KOPT-K1 (cell line): Measurements from ENCODE around the gene HPN.

Experiments used
- H3K27ac ChIP-seq: fragments of 200-600 bp; sonication (generic); 2 replicates; pipeline ENCODE4 v1.5.1; 2016; ENCODE audit warnings: antibody characterized with exemption, mild to moderate bottlenecking, low read depth, low read length; ENCODE audit not compliant: poor library complexity, severe bottlenecking
- H3K36me3 ChIP-seq: fragments of 200-600 bp; sonication (generic); 2 replicates; pipeline ENCODE4 v1.5.1; 2017; ENCODE audit warnings: antibody characterized with exemption, mild to moderate bottlenecking, low read length, moderate library complexity; ENCODE audit not compliant: insufficient read depth
- H3K9me3 ChIP-seq: fragments of 200-600 bp; sonication (generic); 2 replicates; pipeline ENCODE4 v1.5.1; 2017; ENCODE audit warnings: antibody characterized with exemption, low read length, mild to moderate bottlenecking; ENCODE audit not compliant: insufficient read depth, poor library complexity, severe bottlenecking

Gene HPN

DNA sequence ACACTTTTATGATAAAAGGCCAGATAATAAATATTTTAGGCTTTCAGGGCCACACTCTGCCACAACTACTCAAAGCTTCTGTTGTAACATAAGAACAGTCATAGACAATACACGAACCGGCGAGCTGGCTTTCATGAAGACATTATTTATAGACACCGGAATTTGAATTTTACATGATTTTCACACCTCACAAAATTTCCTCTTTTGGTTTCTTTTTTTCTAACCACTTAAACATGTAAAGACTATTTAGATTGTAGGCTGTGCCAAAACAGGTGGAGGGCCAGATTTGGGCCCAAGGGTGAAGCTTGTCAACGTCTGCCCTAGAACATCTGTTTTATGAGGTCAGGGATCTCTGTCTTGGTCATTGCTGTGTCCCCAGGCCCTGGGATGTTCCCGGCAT lies 44.4 kb downstream of the HPN start:
- H3K27ac ChIP-seq = no peak overlapping the region
- H3K9me3 ChIP-seq = no peaks in the 10 kb centered on the region
- H3K36me3 ChIP-seq = no peaks in the 10 kb centered on the region

DNA sequence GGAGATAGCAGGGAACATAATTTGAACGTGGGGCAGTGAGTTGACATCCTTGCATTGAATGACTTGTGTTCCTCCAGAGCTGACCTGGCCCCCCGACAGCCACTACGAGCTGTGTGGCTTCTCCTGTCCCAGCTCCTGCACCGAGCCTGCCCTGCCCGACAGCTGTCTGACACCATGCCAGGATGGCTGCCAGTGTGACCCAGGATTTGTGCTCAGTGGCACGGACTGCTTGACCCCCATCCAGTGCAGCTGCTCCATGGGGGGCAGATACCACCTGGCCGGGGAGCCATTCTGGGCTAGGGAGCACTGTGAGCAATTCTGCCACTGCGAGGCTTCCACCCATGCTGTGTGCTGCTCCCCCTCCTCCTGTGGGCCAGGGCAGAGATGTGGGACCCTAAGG lies 44.9 kb downstream of the HPN start:
- Histone ChIP-seq H3K9me3 (no peaks in the 10 kb centered on the region), H3K36me3 (no peaks in the 10 kb centered on the region), H3K27ac (no peak overlapping the region)

DNA sequence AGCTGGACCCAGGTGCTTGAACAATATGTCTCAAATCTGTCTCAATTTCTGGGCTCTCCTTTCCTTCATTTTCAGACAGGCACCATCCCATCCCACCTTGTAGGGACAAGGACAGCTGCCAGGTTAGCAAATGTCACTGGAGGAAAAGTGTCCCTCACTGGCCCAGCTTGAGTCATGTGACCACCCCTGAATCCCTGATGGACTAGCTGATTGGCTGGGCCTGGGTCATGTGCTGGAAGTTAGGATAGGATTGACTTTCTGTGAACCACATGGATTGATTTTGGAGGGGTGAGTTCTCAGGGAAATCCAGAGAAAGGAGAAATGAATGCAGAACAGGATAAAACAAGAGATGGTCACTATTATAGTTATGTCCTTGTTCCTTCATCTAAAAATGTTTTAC lies 45.9 kb downstream of the HPN start:
- Histone ChIP-seq H3K27ac (no peak overlapping the region), H3K36me3 (no peaks in the 10 kb centered on the region), H3K9me3 (no peaks in the 10 kb centered on the region)

DNA sequence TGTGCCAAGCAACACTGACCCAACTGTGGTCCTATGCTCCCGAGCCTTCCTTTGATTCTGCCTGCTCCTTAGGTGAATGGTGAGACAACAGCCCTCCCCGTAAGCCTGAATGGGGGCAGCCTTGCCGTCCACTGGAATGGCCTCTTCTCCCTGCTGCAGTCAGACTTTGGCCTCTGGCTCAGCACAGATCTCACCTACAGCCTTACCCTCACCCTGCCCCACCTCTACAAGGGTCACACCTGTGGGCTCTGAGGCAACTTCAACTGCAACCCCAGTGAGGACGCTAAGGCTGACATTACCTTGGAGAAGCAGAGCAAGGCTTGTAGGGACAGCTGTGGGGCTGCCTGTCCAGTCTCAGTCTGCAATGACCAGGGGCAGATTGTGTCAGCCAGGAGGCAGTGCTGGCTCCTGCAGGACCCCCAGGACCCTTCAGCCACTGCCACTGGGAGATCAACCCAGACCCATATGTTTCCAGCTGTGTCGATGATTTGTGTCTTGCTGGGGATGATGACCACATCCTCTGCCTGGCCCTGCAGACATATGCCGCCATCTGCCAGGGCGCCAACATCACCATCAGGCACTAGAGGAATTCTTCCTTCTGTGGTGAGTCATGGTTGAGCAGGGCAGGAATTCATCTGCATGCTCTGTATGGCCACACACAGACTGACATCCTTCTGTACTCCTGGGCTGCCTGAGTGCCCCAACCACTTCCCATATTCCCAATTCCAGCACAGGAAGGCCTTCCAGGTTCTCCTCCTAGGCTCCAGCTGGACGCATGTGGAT lies 46.8 kb downstream of the HPN start:
- Histone ChIP-seq H3K9me3 (no peaks in the 10 kb centered on the region), H3K27ac (no peak overlapping the region), H3K36me3 (no peaks in the 10 kb centered on the region)

DNA sequence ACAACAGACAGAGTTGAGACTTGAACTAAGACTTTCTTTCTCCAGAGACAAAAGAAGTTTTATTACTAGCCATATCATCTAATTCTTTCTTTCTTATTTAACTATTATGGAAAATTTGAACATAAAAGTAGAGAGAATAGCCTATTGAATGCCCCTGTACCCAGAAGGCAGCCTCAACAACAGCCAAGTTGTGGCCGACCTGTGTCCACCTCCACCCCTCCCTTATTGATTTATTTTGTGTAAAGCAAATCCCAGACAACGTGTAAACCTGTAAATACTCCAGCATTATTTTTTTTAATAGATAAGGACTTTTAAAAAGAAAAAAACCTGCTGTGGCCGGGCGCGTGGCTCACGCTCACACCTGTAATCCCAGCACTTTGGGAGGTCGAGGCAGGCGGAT lies 48.0 kb downstream of the HPN start:
- H3K27ac ChIP-seq = no peak overlapping the region
- H3K36me3 ChIP-seq = no peaks in the 10 kb centered on the region
- no peaks in the 10 kb centered on the region for H3K9me3 ChIP-seq

DNA sequence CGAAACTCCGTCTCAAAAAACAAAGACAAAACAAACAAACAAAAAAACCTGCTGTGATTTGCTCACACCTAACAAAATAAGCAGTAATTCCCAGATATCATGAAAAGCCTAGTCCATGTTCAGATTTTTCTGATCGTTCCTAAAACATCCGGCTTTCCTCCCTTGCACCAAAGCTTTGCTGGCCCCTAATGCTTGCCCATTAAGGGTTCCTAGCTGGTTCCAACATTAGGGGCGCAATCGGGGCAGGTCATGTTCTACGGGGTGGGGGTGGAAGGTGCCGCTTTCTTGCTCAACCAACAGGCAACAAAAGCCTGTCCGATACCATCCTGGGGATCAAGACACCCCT lies 48.6 kb downstream of the HPN start:
- no peaks in the 10 kb centered on the region for H3K36me3 ChIP-seq
- H3K9me3 ChIP-seq = no peaks in the 10 kb centered on the region
- no peak overlapping the region for H3K27ac ChIP-seq

DNA sequence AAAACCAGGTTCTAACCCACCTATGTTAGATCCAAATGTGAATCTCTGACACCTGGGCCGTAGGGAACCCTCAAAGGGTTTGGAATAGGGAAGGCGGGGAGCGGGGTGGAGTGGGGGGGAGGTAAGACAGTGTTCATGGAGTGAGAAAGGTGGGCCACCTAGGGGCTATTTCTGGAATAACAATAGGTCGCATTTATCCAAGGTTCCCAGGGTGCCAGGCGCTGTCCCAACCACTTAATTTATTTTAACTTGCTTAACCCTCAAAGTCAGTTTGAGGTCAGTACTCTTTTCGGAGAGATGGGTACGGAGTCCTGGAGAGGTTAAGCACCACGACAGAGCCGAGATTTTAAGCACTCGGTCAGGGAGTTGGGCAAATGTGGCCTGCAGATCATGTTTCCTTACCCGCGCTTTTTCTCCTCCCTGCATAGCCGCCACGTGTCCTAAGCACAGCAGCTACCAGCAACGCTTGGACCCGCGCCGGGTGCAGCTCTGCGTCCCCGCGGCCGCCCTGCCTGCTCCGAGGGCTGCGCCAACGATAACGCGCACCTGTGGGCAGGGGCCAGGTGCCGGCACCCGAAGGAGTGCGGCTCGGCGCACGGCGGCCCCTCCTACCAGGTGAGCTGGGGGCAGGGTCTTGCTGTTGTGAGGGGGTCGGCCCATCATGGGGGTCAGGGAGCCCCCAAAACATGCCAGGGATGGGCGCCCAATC lies 49.1 kb downstream of the HPN start:
- no peaks in the 10 kb centered on the region for H3K36me3 ChIP-seq
- H3K9me3 ChIP-seq = no peaks in the 10 kb centered on the region
- H3K27ac ChIP-seq = no peak overlapping the region

DNA sequence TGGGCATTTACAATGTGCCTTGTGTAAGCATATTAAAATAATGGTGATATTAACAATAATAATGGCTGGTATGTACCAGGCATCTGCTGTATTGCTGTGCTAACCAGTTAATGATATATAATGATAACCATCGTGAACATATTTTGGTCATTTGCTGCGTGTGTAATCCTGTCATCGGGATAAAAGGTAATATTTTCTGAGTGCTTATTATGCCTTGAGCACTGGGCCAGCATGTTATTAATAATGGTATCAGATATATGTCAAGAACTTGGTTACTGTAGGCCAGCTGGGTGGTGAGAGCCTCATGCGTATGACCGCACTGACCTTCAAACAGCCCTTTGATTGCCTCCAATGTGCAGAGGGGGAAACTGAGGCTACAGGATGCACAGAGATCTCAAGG lies 51.9 kb downstream of the HPN start:
- no peaks in the 10 kb centered on the region for H3K36me3 ChIP-seq
- H3K27ac ChIP-seq = no peak overlapping the region
- no peaks in the 10 kb centered on the region for H3K9me3 ChIP-seq

DNA sequence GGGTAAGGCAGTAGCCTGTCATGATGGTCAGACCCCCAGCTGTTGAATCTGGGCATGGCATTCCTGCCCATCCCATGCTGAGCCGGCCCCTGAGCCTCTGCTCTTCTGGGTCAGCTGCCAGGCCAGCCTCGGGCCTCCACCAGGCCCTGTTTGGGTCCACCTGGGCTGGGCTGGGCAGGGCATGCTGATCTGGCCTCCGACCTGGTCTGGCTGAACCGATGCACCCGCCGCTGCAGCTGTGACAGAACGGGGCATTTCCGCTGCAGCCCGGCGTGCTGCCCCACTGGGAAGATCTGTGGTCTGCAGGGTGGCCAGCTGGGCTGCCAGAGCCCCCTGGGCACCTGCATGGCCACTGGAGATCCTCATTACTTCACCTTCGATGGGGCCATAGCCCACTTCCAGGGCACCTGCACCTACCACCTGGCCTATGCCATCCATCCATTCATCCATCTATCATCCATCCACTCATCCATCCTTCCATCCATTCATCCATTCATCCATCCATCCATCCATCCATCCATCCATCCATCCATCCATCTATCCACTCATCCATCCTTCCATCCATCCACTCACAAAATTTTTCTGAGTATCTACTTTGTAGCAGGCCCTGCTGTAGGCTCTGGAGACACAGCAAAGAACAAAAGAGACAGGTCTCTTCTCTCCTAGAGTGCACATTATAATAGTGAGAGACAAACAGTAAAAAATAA lies 52.6 kb downstream of the HPN start:
- H3K27ac ChIP-seq = no peak overlapping the region
- no peaks in the 10 kb centered on the region for H3K9me3 ChIP-seq
- H3K36me3 ChIP-seq = no peaks in the 10 kb centered on the region

DNA sequence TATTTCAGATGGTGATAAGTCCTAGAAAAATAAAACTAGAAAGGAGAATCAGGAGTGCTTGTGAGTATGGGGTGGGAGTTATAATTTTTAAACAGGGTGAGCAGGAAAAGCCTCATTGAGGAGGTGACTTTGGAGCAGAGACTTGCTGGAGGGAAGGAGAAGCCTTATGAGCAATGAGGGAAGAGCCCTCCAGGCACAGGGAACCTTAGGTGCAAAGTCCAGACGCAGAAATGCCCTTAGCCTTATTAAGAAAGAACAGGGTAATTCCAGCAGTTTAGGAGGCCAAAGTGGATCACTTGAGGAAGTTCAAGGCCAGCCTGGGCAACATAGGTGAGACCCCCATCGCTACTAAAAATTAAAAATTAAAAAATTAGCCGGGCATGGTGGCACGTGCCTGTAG lies 53.1 kb downstream of the HPN start:
- H3K27ac ChIP-seq = no peak overlapping the region
- H3K9me3 ChIP-seq = no peaks in the 10 kb centered on the region
- no peaks in the 10 kb centered on the region for H3K36me3 ChIP-seq

DNA sequence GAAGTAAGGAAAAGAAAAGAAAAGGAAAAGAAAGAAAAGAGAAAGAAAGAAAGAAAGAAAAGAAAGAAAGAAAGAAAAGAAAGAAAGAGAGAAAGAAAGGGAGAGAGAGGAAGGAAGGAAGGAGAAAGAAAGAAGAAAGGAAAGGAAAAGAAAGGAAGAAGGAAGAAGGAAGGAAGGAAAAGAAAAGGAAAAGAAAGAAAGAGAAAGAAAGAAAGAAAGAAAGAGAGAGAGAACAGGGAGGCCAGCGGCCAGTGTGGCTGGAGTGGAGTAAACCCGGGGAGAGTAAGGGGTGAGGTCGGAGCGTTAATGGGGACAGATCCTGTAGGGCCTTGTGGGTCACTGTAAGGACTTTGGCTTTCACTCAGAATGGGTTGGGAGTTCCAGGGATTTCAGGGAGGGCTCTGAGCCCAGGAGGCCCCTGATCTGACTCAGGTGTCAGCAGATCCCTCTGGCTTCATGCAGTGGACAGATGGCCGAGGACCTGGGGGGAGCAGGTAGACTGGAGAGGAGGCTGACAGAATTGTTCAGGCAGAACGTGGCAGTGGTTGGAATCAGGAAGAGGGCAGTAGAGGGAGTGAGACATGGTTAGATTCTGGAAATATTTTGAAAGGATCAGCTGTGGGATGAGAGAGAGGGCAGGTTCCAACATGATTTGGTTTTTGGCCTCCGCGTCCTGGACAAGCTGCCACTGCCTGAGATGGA lies 54.3 kb downstream of the HPN start:
- H3K9me3 ChIP-seq = no peaks in the 10 kb centered on the region
- H3K36me3 ChIP-seq = no peaks in the 10 kb centered on the region

DNA sequence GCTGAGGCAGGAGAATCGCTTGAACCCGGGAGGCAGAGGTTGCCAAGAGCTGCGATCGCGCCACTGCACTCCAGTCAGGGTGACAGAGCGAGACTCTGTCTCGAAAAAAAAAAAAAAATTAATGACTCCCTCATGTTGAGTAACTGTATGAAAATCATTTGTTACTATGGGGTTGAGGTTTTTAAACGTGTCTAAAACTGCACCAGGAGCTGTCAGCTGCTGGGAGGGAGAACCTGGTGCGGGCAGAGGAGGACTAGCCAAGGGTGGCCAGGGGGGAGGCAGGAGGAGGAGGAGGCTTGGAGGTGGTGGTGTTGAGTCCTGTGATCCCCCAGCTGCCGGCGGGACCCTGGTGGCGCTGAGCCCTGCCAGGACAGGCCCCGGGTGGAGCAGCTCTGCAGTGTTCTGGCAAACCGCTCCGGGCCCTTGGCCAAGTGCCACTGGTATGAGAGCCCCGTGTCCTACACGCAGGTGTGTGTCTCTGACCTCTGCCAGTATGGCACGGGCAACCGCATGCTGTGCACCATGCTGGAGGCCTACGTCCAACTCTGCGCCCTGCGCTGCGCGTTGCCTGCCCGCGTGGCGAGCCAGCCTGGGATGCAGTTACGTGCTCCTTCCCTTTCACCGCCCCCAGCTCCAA lies 57.0 kb downstream of the HPN start:
- H3K27ac ChIP-seq = no peak overlapping the region
- no peaks in the 10 kb centered on the region for H3K36me3 ChIP-seq

More for the DNA sequence above, 54.3 kb downstream of the HPN start:
- no peak overlapping the region for H3K27ac ChIP-seq

DNA sequence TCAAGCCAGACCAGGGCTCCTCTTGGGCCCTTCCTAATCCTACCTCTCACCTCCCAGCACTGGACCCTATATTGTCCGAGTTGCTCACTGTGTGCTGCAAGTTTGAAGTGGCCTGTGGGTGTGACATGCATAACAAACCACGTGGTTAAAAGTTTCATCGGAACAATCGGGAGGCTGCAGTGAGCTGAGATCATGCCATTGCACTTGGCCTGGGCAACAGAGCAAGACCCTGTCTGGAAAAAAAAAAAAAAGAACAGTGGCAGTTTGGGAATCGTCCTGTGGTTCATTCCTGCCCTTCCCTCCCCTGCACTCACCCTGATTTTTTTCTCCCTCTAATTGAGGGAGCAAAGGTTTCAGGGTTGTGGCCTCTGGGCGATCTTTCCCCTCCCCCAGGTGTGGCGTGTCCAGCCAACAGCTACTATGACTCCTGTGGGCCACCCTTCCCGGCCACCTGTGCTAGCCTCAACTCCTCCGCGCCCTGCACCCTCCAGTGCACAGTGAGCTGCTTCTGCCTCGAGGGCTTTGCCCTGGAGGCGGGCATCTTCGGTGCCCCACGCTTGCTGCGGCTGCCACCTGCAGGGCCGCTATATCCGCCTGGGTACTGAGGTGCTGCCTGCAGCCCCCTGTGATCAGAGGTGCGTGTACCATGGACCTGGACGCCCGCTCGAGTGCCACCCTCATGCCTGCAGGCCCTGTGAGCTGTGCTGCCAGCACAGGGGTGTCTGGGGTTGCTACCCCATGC lies 57.8 kb downstream of the HPN start:
- no peaks in the 10 kb centered on the region for H3K36me3 ChIP-seq
- H3K9me3 ChIP-seq = no peaks in the 10 kb centered on the region
- H3K27ac ChIP-seq = no peak overlapping the region

More for the DNA sequence above, 57.0 kb downstream of the HPN start:
- H3K9me3 ChIP-seq = no peaks in the 10 kb centered on the region

DNA sequence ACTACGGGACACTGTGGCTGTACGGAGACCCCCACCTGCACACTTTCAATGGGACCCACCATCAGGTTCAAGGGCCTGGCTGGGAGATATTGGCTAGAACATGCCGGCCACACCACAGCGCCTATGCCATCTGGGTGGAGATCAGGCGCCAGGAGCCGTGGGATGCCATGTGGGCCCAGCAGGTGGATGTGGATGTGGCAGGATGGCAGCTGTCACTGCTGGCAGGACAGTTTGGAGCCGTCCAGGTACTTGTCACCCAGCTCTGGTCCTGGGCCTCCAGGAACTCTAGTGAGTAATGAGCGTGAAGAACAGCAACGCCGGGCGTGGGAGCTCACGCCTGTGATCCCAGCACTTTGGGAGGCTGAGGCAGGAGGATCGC lies 58.4 kb downstream of the HPN start:
- Histone ChIP-seq H3K9me3 (no peaks in the 10 kb centered on the region), H3K27ac (no peak overlapping the region), H3K36me3 (no peaks in the 10 kb centered on the region)
